ENCODE results near the gene AUTS2. TPM values are rescaled to one million over a fixed set of nuclear protein-coding genes. Genes with fewer than 3 reads are reported as not detected.

AUTS2 gene
- total RNA-seq, 1 experiment from 2014 or later: 42.1 TPM

DNA sequence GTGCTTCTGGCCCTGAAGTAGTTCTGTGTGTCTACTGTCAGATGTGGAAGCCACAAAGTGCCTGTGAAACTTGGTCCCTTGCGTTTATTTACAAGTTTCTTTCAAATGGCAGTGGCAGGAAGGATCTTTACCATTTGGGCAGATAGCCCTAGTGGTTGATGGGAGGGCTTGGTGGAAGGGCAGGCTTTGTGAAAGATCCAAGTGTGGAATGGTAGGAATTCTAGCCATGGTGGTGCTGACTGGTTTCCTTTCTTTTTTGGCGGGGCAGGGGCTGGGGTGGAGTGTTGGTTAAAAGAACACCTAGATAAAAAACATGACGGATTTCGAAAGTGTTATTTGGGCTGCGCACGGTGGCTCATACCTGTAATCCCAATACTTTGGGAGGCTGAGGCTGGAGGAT lies 27.0 kb downstream of the AUTS2 start:
- TF ChIP-seq EZH2 (IDR thresholded peaks at IDR 0.05; ENCODE audit: borderline replicate concordance, low read depth, low read length, poor library complexity, severe bottlenecking): no peak
- TF ChIP-seq, protein P1, sequence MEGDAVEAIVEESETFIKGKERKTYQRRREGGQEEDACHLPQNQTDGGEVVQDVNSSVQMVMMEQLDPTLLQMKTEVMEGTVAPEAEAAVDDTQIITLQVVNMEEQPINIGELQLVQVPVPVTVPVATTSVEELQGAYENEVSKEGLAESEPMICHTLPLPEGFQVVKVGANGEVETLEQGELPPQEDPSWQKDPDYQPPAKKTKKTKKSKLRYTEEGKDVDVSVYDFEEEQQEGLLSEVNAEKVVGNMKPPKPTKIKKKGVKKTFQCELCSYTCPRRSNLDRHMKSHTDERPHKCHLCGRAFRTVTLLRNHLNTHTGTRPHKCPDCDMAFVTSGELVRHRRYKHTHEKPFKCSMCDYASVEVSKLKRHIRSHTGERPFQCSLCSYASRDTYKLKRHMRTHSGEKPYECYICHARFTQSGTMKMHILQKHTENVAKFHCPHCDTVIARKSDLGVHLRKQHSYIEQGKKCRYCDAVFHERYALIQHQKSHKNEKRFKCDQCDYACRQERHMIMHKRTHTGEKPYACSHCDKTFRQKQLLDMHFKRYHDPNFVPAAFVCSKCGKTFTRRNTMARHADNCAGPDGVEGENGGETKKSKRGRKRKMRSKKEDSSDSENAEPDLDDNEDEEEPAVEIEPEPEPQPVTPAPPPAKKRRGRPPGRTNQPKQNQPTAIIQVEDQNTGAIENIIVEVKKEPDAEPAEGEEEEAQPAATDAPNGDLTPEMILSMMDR (conservative IDR thresholded peaks at IDR 0.05; ENCODE audit: low read depth, low read length): no peak
- ChIA-PET CTCF (no interaction called here), POLR2A (ENCODE audit: low non-redundant PET) (no interaction called here)
- Histone ChIP-seq H3K36me3 (ENCODE audit: insufficient read depth, low read length, poor library complexity, severe bottlenecking) (no peaks in the 10 kb centered on the region), H3K9me3 (ENCODE audit: low read depth, low read length, poor library complexity, severe bottlenecking) (no peaks in the 10 kb centered on the region), H3K4me3 (ENCODE audit: low read depth, low read length, poor library complexity, severe bottlenecking) (no peak overlapping the region), H3K27ac (ENCODE audit: low read depth, low read length, poor library complexity, severe bottlenecking) (no peak overlapping the region), H3K27me3 (replicated peaks; ENCODE audit: insufficient read depth, low read depth, low read length, poor library complexity) (no peaks in the 10 kb centered on the region), H3K4me1 (ENCODE audit: insufficient read depth, low read length, poor library complexity, severe bottlenecking) (peaks cover 63% of the 10 kb centered on the region)
- BruUV-seq (replicated peaks): no TSS peak
- DNase-seq (ENCODE audit: low spot score): no peak
- intact Hi-C loops (cut with micrococcal nuclease; ENCODE audit: unreplicated experiment): no loop called here

DNA sequence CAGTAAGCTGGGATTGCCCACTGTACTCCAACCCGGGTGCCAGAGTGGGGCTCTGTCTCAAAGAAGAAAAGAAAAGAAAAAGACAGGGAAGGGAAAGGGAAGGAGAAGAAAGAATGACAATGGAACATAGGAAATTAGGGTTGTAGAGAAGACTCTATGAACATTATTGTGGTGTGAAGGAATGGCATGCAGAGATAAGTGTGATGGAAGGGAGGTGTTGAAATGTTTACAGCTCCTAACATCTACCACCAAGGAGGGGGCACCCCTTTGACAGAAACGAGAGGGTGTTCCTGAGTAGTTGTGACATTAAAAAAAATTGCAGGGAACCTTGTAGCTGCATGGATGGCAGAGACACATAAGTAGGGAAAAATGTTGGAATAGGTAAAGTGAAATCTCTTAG lies 27.5 kb downstream of the AUTS2 start:
- DNase-seq (ENCODE audit: low spot score): no peak
- no peaks in the 10 kb centered on the region for H3K36me3 ChIP-seq (ENCODE audit: insufficient read depth, low read length, poor library complexity, severe bottlenecking)
- no TSS peak for BruUV-seq (replicated peaks)
- no peaks in the 10 kb centered on the region for H3K9me3 ChIP-seq (ENCODE audit: low read depth, low read length, poor library complexity, severe bottlenecking)
- no peak overlapping the region for H3K27ac ChIP-seq (ENCODE audit: low read depth, low read length, poor library complexity, severe bottlenecking)
- H3K4me1 ChIP-seq (ENCODE audit: insufficient read depth, low read length, poor library complexity, severe bottlenecking): peaks cover 60% of the 10 kb centered on the region
- CTCF ChIA-PET: no interaction called here
- no peaks in the 10 kb centered on the region for H3K27me3 ChIP-seq (replicated peaks; ENCODE audit: insufficient read depth, low read depth, low read length, poor library complexity)
- H3K4me3 ChIP-seq (ENCODE audit: low read depth, low read length, poor library complexity, severe bottlenecking): no peak overlapping the region
- intact Hi-C loops (cut with micrococcal nuclease; ENCODE audit: unreplicated experiment): no loop called here
- no peak for TF ChIP-seq EZH2 (IDR thresholded peaks at IDR 0.05; ENCODE audit: borderline replicate concordance, low read depth, low read length, poor library complexity, severe bottlenecking)
- TF ChIP-seq, protein P1 (conservative IDR thresholded peaks at IDR 0.05; ENCODE audit: low read depth, low read length): no peak
- POLR2A ChIA-PET (ENCODE audit: low non-redundant PET): no interaction called here

DNA sequence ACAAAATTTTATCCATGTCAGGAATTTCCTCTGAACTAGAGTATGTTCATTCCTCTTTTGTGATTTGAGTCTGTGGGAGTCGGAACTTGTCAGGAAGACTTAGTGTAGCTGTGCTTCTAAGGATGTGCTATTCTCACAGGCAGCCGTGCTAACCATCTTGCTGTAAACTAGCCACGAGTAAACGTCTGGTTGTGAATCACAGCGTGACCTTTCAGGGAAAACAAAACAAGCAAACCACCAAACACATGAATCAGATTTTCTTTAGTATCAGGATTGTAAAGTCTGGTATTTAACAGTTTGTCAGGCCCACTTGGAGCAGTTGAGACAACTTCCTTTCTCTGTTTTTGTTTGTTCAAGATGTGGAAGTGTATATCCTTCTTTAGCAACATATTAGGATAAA lies 32.0 kb downstream of the AUTS2 start:
- no peaks in the 10 kb centered on the region for H3K36me3 ChIP-seq (ENCODE audit: insufficient read depth, low read length, poor library complexity, severe bottlenecking)
- no peaks in the 10 kb centered on the region for H3K27me3 ChIP-seq (replicated peaks; ENCODE audit: insufficient read depth, low read depth, low read length, poor library complexity)
- POLR2A ChIA-PET (ENCODE audit: low non-redundant PET): no interaction called here
- BruUV-seq (replicated peaks): no TSS peak
- no peak overlapping the region for H3K27ac ChIP-seq (ENCODE audit: low read depth, low read length, poor library complexity, severe bottlenecking)
- H3K4me1 ChIP-seq (ENCODE audit: insufficient read depth, low read length, poor library complexity, severe bottlenecking): peaks cover 49% of the 10 kb centered on the region
- no peak overlapping the region for H3K4me3 ChIP-seq (ENCODE audit: low read depth, low read length, poor library complexity, severe bottlenecking)
- CTCF ChIA-PET: no interaction called here
- no peaks in the 10 kb centered on the region for H3K9me3 ChIP-seq (ENCODE audit: low read depth, low read length, poor library complexity, severe bottlenecking)
- TF ChIP-seq, protein P1 (conservative IDR thresholded peaks at IDR 0.05; ENCODE audit: low read depth, low read length): no peak
- no peak for TF ChIP-seq EZH2 (IDR thresholded peaks at IDR 0.05; ENCODE audit: borderline replicate concordance, low read depth, low read length, poor library complexity, severe bottlenecking)
- no peak for DNase-seq (ENCODE audit: low spot score)
- intact Hi-C loops (cut with micrococcal nuclease; ENCODE audit: unreplicated experiment): no loop called here

Measured in A673 (cell line).